WTC11 (cell line): Measurements from ENCODE around the gene MYBPH. TPM values are rescaled to one million over a fixed set of nuclear protein-coding genes. Genes with fewer than 3 reads are reported as not detected.

Source experiments
- ATAC-seq: fragments of 200-7000 bp; cut with Tn5 transposase; 2 replicates; pipeline ENCODE4 v1.10.0; 2021; ENCODE audit warnings: mild to moderate bottlenecking, moderate library complexity
- CTCF ChIA-PET: fragments of 300-600 bp; sonication (Branson Sonifier 250); formaldehyde crosslinking; loops from one replicate; lab custom pipeline; 2021; ENCODE audit warnings: antibody characterized with exemption; lab: Charles Lee
- POLR2A ChIA-PET: fragments of 350-600 bp; sonication (Branson Sonifier 250); formaldehyde crosslinking; loops from one replicate; lab custom pipeline; 2021; ENCODE audit warnings: antibody characterized with exemption; lab: Charles Lee
- DNase-seq: peaks from one replicate; pipeline ENCODE4 v3.0.0; 2021; ENCODE audit warnings: low spot score
- H3K27ac Mint-ChIP-seq: 2 replicates; pipeline ENCODE4 v1.8.0; 2021; ENCODE audit warnings: mixed read lengths
- H3K27me3 Mint-ChIP-seq: 2 replicates; pipeline ENCODE4 v1.8.0; 2021; ENCODE audit warnings: low read depth, mild to moderate bottlenecking, moderate library complexity, mixed read lengths
- H3K36me3 Mint-ChIP-seq: 2 replicates; pipeline ENCODE4 v1.8.0; 2021; ENCODE audit warnings: mixed read lengths
- H3K4me1 Mint-ChIP-seq: 2 replicates; pipeline ENCODE4 v1.8.0; 2022; ENCODE audit warnings: mixed read lengths
- H3K4me3 Mint-ChIP-seq: 2 replicates; pipeline ENCODE4 v1.8.0; 2021; ENCODE audit warnings: mild to moderate bottlenecking, moderate library complexity, mixed read lengths
- H3K9me3 Mint-ChIP-seq: 2 replicates; pipeline ENCODE4 v1.8.0; 2021; ENCODE audit warnings: mixed read lengths
- ELF4 ChIP-seq: sonication (generic); formaldehyde crosslinking; IDR thresholded peaks from 2 replicates; pipeline ENCODE4 v1.8.1; 2022; ENCODE audit warnings: low read depth, mild to moderate bottlenecking, moderate library complexity, missing genetic modification reagents
- FOXK1 ChIP-seq: sonication (generic); formaldehyde crosslinking; IDR thresholded peaks from 2 replicates; pipeline ENCODE4 v1.8.0; 2022; ENCODE audit warnings: mild to moderate bottlenecking, moderate library complexity, missing genetic modification reagents
- FOXP1 ChIP-seq: sonication (generic); formaldehyde crosslinking; IDR thresholded peaks from 2 replicates; pipeline ENCODE4 v1.8.0; 2022; ENCODE audit warnings: missing genetic modification reagents, mild to moderate bottlenecking, moderate library complexity, borderline replicate concordance
- GTF2I ChIP-seq: fragments of 250-450 bp; sonication (Bioruptor Pico); conservative IDR thresholded peaks from 2 replicates; pipeline ENCODE4 v1.4.0; 2021; ENCODE audit warnings: mild to moderate bottlenecking
- JAZF1 ChIP-seq: fragments of 250-450 bp; sonication (Bioruptor Pico); IDR thresholded peaks from 2 replicates; pipeline ENCODE4 v1.9.0; 2021; ENCODE audit warnings: moderate library complexity, mild to moderate bottlenecking, inconsistent platforms
- NFATC4 ChIP-seq: fragments of 250-450 bp; sonication (Bioruptor Pico); IDR thresholded peaks from 2 replicates; pipeline ENCODE4 v1.9.0; 2021; ENCODE audit warnings: mild to moderate bottlenecking
- RORB ChIP-seq: fragments of 250-450 bp; sonication (Bioruptor Pico); IDR thresholded peaks from 2 replicates; pipeline ENCODE4 v1.9.0; 2021; ENCODE audit warnings: mild to moderate bottlenecking
- ZNF423 ChIP-seq: fragments of 250-450 bp; sonication (Bioruptor Pico); IDR thresholded peaks from 2 replicates; pipeline ENCODE4 v2.1.2; 2022; ENCODE audit warnings: mild to moderate bottlenecking, moderate library complexity
- total RNA-seq: library from RNA; stranded (reverse); gene quantifications from 3 replicates; pipeline ENCODE4 v1.2.3, GENCODE V29; 2021
- TF ChIP-seq, protein P1 (sequence below): sonication (generic); formaldehyde crosslinking; IDR thresholded peaks from 2 replicates; pipeline ENCODE4 v1.8.1; 2023; ENCODE audit warnings: mild to moderate bottlenecking, moderate library complexity, missing genetic modification reagents
- TF ChIP-seq, protein P2 (sequence below): sonication (generic); formaldehyde crosslinking; IDR thresholded peaks from 2 replicates; pipeline ENCODE4 v1.8.0; 2022; ENCODE audit warnings: mild to moderate bottlenecking, missing genetic modification reagents
- TF ChIP-seq, protein P3 (sequence below): sonication (generic); formaldehyde crosslinking; IDR thresholded peaks from 2 replicates; pipeline ENCODE4 v1.8.1; 2023; ENCODE audit warnings: mild to moderate bottlenecking, missing genetic modification reagents, moderate library complexity
- TF ChIP-seq, protein P4 (sequence below): sonication (generic); formaldehyde crosslinking; IDR thresholded peaks from 2 replicates; pipeline ENCODE4 v1.8.0; 2023; ENCODE audit warnings: missing genetic modification reagents, mild to moderate bottlenecking, borderline replicate concordance
- TF ChIP-seq, protein P5 (sequence below): sonication (generic); formaldehyde crosslinking; IDR thresholded peaks from 2 replicates; pipeline ENCODE4 v1.8.0; 2022; ENCODE audit warnings: mild to moderate bottlenecking, missing genetic modification reagents
- TF ChIP-seq, protein P6 (sequence below): sonication (generic); formaldehyde crosslinking; IDR thresholded peaks from 2 replicates; pipeline ENCODE4 v1.8.1; 2022; ENCODE audit warnings: low read depth, mild to moderate bottlenecking, moderate library complexity, missing genetic modification reagents, borderline replicate concordance
- TF ChIP-seq, protein P7 (sequence below): sonication (generic); formaldehyde crosslinking; IDR thresholded peaks from 2 replicates; pipeline ENCODE4 v1.8.1; 2023; ENCODE audit warnings: mild to moderate bottlenecking, missing genetic modification reagents, borderline replicate concordance
- TF ChIP-seq, protein P8 (sequence below): fragments of 250-450 bp; sonication (Bioruptor Pico); conservative IDR thresholded peaks from 2 replicates; pipeline ENCODE4 v1.9.0; 2021; ENCODE audit warnings: mild to moderate bottlenecking

MYBPH gene
- total RNA-seq, 1 experiment from 2014 or later, result not detected

DNA sequence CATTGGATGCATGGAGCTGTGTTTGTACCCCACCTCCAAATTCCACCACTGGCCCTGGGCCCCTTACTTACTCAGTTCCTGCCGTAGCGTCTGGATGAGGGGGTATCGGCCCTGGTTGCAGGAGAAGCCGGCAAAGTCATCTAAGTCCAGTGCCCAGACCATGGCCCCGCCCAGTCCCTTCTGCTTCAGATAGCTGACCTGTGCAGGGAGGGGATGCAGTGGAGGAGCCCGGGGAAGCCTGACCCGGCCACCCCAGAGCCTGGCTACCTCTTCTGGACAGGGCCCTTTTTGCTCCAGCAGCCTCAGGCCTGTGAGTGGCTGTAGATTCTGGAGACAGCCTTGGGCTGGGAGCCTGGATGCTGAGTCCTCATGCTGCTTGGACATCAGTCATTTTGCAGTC is 42.0 kb upstream of the MYBPH start:
- POLR2A ChIA-PET, result no interaction called here
- Mint-ChIP-seq H3K4me1 (peaks cover 17% of the 10 kb centered on the region), H3K4me3 (no peak overlapping the region), H3K36me3 (no peaks in the 10 kb centered on the region), H3K9me3 (no peaks in the 10 kb centered on the region), H3K27me3 (peaks cover 6% of the 10 kb centered on the region), H3K27ac (no peak overlapping the region)
- peak; percentile 24 for DNase-seq
- TF ChIP-seq, protein P1, sequence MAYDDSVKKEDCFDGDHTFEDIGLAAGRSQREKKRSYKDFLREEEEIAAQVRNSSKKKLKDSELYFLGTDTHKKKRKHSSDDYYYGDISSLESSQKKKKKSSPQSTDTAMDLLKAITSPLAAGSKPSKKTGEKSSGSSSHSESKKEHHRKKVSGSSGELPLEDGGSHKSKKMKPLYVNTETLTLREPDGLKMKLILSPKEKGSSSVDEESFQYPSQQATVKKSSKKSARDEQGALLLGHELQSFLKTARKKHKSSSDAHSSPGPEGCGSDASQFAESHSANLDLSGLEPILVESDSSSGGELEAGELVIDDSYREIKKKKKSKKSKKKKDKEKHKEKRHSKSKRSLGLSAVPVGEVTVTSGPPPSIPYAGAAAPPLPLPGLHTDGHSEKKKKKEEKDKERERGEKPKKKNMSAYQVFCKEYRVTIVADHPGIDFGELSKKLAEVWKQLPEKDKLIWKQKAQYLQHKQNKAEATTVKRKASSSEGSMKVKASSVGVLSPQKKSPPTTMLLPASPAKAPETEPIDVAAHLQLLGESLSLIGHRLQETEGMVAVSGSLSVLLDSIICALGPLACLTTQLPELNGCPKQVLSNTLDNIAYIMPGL (CRISPR knock-in tag), result no peak
- TF ChIP-seq, protein P2, sequence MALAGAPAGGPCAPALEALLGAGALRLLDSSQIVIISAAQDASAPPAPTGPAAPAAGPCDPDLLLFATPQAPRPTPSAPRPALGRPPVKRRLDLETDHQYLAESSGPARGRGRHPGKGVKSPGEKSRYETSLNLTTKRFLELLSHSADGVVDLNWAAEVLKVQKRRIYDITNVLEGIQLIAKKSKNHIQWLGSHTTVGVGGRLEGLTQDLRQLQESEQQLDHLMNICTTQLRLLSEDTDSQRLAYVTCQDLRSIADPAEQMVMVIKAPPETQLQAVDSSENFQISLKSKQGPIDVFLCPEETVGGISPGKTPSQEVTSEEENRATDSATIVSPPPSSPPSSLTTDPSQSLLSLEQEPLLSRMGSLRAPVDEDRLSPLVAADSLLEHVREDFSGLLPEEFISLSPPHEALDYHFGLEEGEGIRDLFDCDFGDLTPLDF (CRISPR knock-in tag), result no peak
- TF ChIP-seq, protein P3, sequence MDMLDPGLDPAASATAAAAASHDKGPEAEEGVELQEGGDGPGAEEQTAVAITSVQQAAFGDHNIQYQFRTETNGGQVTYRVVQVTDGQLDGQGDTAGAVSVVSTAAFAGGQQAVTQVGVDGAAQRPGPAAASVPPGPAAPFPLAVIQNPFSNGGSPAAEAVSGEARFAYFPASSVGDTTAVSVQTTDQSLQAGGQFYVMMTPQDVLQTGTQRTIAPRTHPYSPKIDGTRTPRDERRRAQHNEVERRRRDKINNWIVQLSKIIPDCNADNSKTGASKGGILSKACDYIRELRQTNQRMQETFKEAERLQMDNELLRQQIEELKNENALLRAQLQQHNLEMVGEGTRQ (CRISPR knock-in tag), result no peak
- TF ChIP-seq, protein P4, sequence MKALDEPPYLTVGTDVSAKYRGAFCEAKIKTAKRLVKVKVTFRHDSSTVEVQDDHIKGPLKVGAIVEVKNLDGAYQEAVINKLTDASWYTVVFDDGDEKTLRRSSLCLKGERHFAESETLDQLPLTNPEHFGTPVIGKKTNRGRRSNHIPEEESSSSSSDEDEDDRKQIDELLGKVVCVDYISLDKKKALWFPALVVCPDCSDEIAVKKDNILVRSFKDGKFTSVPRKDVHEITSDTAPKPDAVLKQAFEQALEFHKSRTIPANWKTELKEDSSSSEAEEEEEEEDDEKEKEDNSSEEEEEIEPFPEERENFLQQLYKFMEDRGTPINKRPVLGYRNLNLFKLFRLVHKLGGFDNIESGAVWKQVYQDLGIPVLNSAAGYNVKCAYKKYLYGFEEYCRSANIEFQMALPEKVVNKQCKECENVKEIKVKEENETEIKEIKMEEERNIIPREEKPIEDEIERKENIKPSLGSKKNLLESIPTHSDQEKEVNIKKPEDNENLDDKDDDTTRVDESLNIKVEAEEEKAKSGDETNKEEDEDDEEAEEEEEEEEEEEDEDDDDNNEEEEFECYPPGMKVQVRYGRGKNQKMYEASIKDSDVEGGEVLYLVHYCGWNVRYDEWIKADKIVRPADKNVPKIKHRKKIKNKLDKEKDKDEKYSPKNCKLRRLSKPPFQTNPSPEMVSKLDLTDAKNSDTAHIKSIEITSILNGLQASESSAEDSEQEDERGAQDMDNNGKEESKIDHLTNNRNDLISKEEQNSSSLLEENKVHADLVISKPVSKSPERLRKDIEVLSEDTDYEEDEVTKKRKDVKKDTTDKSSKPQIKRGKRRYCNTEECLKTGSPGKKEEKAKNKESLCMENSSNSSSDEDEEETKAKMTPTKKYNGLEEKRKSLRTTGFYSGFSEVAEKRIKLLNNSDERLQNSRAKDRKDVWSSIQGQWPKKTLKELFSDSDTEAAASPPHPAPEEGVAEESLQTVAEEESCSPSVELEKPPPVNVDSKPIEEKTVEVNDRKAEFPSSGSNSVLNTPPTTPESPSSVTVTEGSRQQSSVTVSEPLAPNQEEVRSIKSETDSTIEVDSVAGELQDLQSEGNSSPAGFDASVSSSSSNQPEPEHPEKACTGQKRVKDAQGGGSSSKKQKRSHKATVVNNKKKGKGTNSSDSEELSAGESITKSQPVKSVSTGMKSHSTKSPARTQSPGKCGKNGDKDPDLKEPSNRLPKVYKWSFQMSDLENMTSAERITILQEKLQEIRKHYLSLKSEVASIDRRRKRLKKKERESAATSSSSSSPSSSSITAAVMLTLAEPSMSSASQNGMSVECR (CRISPR knock-in tag), result no peak
- TF ChIP-seq NFATC4 (CRISPR knock-in tag) (no peak), ELF4 (CRISPR knock-in tag) (no peak), FOXP1 (no peak), GTF2I (CRISPR knock-in tag) (no peak), FOXK1 (CRISPR knock-in tag) (no peak)
- TF ChIP-seq, protein P5, sequence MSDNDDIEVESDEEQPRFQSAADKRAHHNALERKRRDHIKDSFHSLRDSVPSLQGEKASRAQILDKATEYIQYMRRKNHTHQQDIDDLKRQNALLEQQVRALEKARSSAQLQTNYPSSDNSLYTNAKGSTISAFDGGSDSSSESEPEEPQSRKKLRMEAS (CRISPR knock-in tag), result no peak
- TF ChIP-seq, protein P6, sequence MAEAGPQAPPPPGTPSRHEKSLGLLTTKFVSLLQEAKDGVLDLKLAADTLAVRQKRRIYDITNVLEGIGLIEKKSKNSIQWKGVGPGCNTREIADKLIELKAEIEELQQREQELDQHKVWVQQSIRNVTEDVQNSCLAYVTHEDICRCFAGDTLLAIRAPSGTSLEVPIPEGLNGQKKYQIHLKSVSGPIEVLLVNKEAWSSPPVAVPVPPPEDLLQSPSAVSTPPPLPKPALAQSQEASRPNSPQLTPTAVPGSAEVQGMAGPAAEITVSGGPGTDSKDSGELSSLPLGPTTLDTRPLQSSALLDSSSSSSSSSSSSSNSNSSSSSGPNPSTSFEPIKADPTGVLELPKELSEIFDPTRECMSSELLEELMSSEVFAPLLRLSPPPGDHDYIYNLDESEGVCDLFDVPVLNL (CRISPR knock-in tag), result no peak
- ATAC-seq, result peak; percentile 49
- CTCF ChIA-PET, result interaction anchor here (0.5 to 6.8 kb wide), 19 partner anchors 36 to 196 kb away, joined by 3 to 192 read pairs (median 16); partner anchors contain the start of genes ADORA1, MYBPH, MYOG and PPFIA4

DNA sequence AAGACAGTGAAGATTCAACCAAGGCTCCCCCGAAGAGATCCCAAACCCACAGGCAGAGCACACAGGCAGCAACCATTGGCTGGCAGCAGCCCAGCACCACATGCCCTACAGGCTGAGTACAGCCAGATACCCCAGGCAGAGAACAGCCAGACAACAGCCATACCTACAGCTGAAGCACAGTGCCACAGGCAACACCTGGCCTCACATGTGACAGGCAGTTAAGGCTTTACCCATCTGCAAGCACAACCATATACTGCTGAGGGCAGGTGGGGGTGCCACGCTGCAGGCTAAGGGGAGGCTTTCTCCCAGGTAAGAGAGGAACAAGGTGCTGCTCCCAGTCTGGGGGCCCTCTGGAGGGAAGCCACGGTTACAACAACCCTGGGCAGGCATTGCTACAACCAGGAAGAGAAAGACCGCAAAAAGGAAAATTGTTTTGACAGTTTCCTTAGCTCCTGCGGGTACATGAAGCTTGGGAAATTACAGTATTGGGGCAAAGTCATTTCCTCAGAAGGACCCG is 41.6 kb upstream of the MYBPH start:
- ATAC-seq, result peak; percentile 70
- Mint-ChIP-seq H3K9me3 (no peaks in the 10 kb centered on the region), H3K4me1 (peaks cover 17% of the 10 kb centered on the region), H3K36me3 (no peaks in the 10 kb centered on the region), H3K27me3 (peaks cover 6% of the 10 kb centered on the region), H3K27ac (no peak overlapping the region), H3K4me3 (no peak overlapping the region)
- ChIA-PET POLR2A (interaction anchor here (2.2 kb wide), 1 partner anchor 100 kb away, joined by 7 read pairs; no protein-coding TSS in a partner anchor), CTCF (interaction anchor here (0.8 to 6.8 kb wide), 33 partner anchors 9 to 195 kb away, joined by 3 to 192 read pairs (median 12); partner anchors contain the start of genes ADORA1, MYBPH, MYOG and PPFIA4)
- peak; percentile 56 for DNase-seq
- TF ChIP-seq, protein P7, sequence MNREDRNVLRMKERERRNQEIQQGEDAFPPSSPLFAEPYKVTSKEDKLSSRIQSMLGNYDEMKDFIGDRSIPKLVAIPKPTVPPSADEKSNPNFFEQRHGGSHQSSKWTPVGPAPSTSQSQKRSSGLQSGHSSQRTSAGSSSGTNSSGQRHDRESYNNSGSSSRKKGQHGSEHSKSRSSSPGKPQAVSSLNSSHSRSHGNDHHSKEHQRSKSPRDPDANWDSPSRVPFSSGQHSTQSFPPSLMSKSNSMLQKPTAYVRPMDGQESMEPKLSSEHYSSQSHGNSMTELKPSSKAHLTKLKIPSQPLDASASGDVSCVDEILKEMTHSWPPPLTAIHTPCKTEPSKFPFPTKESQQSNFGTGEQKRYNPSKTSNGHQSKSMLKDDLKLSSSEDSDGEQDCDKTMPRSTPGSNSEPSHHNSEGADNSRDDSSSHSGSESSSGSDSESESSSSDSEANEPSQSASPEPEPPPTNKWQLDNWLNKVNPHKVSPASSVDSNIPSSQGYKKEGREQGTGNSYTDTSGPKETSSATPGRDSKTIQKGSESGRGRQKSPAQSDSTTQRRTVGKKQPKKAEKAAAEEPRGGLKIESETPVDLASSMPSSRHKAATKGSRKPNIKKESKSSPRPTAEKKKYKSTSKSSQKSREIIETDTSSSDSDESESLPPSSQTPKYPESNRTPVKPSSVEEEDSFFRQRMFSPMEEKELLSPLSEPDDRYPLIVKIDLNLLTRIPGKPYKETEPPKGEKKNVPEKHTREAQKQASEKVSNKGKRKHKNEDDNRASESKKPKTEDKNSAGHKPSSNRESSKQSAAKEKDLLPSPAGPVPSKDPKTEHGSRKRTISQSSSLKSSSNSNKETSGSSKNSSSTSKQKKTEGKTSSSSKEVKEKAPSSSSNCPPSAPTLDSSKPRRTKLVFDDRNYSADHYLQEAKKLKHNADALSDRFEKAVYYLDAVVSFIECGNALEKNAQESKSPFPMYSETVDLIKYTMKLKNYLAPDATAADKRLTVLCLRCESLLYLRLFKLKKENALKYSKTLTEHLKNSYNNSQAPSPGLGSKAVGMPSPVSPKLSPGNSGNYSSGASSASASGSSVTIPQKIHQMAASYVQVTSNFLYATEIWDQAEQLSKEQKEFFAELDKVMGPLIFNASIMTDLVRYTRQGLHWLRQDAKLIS, result no peak
- TF ChIP-seq, protein P2 (CRISPR knock-in tag), result no peak
- no peak for TF ChIP-seq JAZF1 (CRISPR knock-in tag)
- no peak for TF ChIP-seq RORB (CRISPR knock-in tag)
- TF ChIP-seq, protein P8, sequence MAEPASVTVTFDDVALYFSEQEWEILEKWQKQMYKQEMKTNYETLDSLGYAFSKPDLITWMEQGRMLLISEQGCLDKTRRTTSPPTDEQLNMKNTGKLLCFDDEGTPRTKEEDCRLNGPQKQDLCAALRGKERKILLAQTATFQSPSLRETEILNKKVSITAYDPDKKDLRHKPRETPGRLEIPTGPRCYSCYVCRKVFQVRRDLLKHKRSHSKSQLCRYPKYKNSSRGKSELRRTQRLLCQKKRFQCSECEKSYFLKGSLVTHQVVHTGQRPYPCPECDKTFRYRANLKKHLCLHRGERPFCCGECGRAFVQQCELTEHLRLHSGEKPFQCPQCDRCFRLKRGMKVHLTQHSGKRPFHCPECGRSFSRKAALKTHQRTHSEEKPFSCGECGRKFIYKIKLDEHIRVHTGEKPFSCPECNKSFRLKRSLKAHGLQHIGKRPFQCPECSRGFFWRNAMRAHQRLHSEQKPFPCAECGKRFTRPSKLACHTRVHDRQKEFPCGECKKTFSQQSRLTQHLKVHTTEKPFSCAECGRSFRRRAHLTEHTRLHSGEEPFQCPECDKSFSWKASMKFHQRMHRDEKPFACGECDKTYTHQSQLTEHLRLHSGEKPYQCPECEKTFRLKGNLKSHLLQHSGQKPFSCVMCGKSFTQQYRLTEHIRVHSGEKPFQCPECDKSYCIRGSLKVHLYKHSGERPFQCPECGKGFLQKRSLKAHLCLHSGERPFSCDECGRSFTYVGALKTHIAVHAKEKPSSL (CRISPR knock-in tag), result no peak
- TF ChIP-seq ZNF423 (CRISPR knock-in tag), result no peak
